Measurements from ENCODE around the gene SNRNP35.
"Not testable (repeated sequence)": the region's sequence is repeated elsewhere in the genome, so short reads cannot be mapped to it uniquely, and the experiment has no call there.

Gene SNRNP35, protein sequence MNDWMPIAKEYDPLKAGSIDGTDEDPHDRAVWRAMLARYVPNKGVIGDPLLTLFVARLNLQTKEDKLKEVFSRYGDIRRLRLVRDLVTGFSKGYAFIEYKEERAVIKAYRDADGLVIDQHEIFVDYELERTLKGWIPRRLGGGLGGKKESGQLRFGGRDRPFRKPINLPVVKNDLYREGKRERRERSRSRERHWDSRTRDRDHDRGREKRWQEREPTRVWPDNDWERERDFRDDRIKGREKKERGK

GRCh38 chr12:123457980-123458779, at the start of gene SNRNP35:
TSS of gene SNRNP35 (plus strand) at chr12:123458139. CDS start at chr12:123465541, 7,402 bp downstream.
- DNase-seq, result peak; percentile 53

- DNase-seq, result not testable (repeated sequence)
Observed at GRCh38 chr12:123408619-123409018, 49.3 kb upstream of the SNRNP35 start.

- not testable (repeated sequence) for DNase-seq
Observed at GRCh38 chr12:123409284-123410040, 48.5 kb upstream of the SNRNP35 start.

DNA sequence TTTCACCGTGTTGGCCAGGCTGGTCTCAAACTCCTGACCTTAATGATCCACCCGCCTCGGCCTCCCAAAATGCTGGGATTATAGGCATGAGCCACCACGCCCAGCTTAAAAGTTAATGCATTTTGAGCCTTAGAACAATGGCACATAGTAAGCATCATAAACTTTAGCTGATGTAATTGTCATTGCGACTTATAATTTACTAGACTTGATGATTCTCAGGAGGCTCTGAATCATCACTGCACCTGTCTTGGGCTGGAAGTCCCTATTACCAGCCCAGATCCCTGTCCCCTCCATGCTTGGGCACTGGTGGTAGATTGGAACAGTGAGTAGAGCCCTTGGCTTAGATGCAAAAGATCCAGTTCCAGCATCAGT, 47.9 kb upstream of the SNRNP35 start:
- no peak for DNase-seq

GRCh38 chr12:123421314-123421713, 36.6 kb upstream of the SNRNP35 start:
- no peak for DNase-seq

GRCh38 chr12:123427036-123427769, 30.7 kb upstream of the SNRNP35 start:
- no peak for DNase-seq

DNA sequence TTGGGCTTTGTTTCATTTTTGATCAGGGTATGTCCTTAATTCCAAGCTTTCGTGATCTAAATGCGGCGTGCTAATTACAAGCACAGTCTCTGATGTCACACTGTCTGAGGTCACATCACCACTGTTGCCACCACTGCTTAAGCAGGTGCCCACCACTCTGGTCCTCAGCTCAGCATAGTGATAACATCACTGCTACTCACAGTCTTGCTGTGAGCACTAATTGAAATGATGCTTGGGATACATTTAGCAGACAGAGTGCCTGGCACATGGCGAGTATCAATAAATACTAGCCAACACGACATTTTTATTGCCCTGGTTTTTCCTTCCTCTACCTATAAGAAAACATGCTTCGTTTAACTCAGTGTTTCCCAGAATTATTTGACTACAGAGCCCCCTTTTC, 29.3 kb upstream of the SNRNP35 start:
- DNase-seq, result no peak

- not testable (repeated sequence) for DNase-seq
Observed at GRCh38 chr12:123429101-123429500, 28.8 kb upstream of the SNRNP35 start.

- DNase-seq, result not testable (repeated sequence)
Observed at GRCh38 chr12:123431951-123432817, 25.8 kb upstream of the SNRNP35 start.

- DNase-seq, result no peak
Observed at GRCh38 chr12:123433615-123434014, 24.3 kb upstream of the SNRNP35 start.

DNA sequence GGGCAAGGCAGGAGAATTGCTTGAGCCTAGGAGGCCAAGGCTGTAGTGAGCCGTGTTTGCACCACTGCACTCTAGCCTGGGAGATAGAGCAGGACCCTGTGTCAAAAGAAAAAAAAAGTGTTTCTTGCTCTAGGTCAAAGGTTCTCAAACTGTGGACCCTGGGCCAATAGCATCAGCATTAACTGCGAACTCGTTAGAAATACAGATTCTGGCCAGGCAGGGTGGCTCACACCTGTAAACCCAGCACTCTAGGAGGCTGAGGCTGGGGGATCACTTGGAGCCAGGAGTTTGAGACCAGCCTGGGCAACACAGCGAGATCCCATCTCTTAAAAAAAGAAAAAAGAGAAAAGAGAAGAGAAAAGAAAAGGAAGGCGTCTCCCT, 22.3 kb upstream of the SNRNP35 start:
- DNase-seq, result no peak

DNA sequence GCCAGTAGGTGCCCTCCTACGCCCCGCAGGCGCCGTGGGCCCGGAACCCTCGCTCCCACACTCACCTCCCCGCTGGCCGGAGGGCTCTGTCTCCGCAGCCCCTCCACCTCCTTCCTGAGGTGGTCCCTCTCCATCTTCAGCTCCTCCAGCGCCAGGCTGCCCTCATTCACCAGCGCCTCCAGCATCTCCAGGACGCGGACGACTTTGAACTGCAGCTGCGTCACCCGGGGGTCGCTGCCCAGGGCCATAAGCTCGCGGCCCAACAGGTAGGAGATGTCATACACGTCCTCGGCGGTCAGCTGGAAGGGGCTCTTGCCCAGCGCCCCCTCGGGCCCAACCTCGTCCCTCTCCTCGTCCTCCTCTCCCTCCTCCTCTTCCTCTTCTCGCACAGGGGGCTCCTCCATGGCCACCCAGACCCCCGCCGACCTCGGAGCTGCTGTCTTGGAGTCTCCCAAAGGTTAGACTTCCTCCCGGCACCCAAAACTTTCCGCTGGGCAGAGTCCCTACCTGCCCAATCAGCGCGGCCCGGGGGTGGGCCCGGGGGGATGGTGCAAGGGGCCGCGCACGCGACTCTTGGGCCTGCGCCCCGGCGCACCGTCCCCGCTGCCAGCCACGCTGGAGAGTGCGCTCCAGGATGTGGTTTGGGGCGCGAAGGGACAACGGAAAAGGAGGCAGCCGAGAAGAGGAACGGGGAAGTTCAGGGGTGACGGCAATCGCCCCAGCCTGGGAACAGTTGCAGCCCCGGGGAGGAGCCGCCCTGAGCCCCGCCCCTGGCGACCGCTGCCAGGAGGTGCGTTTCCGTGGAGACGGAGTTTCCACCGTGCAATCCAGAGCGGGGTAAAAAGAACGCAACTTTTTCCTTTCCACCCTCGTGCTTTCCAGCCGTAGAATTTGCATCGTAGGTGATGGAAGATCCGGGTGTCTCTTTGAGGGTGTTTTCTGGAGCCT, 21.6 kb upstream of the SNRNP35 start, which contains the start of gene RILPL2:
Gene RILPL2, minus strand, starts transcription at position 668 of the 948 bp plus-strand sequence. Its CDS starts 264 bp downstream, at position 404.
- DNase-seq, result peak; percentile 79

- DNase-seq, result no peak
Observed at GRCh38 chr12:123441523-123442164, 16.3 kb upstream of the SNRNP35 start.

DNA sequence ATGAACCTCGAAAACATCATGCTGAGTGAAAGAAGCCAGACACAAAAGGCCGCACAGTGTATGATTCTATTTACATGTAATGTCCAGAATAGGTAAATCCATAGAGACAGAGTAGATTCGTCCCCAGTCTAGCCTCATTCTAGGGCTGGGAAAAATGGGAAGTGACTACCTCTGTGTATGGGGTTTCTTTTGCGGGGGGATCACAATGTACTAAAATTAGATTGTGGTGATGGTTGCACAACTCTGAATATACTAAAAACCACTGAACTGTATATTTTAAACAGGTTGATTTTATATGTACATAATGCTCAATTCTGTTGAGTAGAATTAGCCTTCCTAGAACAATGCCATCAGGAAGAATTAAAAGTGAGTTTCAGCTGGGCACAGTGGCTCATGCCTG, 15.2 kb upstream of the SNRNP35 start:
- DNase-seq, result no peak

- DNase-seq, result no peak
Observed at GRCh38 chr12:123444092-123445026, 13.6 kb upstream of the SNRNP35 start.

DNA sequence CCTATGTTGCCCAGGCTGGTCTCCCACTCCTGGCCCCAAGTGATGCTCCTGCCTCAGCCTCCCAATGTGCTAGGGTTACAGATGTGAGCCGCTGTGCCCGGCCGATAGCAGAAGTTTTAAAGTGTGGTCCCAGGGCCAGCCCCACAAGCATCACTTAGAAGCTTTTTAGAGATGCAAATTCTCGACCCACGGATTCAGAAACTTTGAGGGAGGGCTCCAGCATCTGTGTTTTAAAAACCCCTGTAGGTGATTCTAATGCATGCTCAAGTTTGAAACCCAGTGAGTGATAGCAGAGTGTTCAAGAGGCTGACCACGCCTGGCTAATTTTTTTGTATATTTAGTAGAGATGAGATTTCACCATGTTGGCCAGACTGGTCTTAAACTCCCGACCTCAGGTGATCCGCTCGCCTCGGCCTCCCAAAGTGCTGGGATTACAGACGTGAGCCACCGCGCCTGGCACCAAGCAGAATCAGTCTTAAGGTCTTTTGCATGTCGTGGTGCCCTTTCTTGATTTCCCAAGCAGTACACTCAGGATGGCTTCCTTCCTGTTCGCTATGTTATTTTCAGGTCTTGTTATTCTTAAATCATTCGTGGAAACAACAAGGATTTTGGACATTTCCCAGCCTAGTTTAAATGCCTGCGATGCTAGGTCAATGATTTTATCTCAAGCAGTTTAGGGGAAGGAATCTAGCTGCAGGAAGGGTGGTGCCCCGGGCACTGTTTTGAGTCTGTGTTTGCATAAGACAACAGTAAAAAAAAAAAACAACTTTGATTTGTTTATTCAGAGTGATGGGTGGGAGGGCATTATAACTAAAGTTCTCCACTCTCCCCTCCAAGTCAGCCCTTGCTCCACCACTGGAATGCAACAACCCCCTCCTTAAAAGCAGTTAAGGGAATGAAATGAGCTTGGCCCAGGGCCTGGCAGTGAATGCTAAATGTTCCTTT, 12.3 kb upstream of the SNRNP35 start:
- peak; percentile 46 for DNase-seq

DNA sequence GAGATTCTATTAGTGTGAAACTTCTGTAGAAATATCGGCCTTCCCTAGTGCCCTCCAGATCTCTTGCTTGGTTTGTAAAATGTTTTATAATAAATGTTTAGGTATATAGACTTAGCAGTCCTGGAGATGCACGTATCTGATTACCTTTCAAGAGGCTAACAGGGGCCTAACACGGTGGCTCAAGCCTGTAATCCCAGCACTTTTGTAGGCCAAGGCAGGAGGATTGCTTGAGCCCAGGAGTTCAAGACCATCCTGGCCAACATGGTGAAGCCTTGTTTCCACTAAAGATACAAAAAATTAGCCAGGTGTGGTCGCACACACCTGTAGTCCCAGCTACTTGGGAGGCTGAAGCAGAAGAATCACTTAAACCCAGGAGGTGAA, 11.6 kb upstream of the SNRNP35 start:
- no peak for DNase-seq
